H9 (cell line): ENCODE measurements around the gene ZFP91. TPM values are rescaled to one million over a fixed set of nuclear protein-coding genes. Genes with fewer than 3 reads are reported as not detected.

Source experiments
- DNase-seq: peaks from one replicate; pipeline ENCODE4 v3.0.0-alpha.2; 2017
- H2AFZ ChIP-seq: one replicate; pipeline ENCODE4 v1.6.1; 2013; ENCODE audit warnings: mild to moderate bottlenecking, low read length, control low read depth, moderate library complexity
- H2AK5ac ChIP-seq: 2 replicates; pipeline ENCODE4 v1.6.1; 2013; ENCODE audit warnings: low read length, control low read depth, mixed read lengths; ENCODE audit not compliant: insufficient read length
- H2BK120ac ChIP-seq: one replicate; pipeline ENCODE4 v1.6.1; 2013; ENCODE audit warnings: low read depth, mild to moderate bottlenecking, low read length, control low read depth, inconsistent platforms; ENCODE audit not compliant: poor library complexity, severe bottlenecking
- H2BK12ac ChIP-seq: 2 replicates; pipeline ENCODE4 v1.6.1; 2013; ENCODE audit warnings: low read length, control low read depth, mixed read lengths, low read depth; ENCODE audit not compliant: insufficient read length
- H2BK15ac ChIP-seq: 2 replicates; pipeline ENCODE4 v1.6.1; 2013; ENCODE audit warnings: low read depth, low read length, control low read depth
- H2BK20ac ChIP-seq: one replicate; pipeline ENCODE4 v1.6.1; 2013; ENCODE audit warnings: low read depth, mild to moderate bottlenecking, low read length, control low read depth, inconsistent platforms; ENCODE audit not compliant: poor library complexity, severe bottlenecking
- H2BK5ac ChIP-seq: 2 replicates; pipeline ENCODE4 v1.6.1; 2013; ENCODE audit warnings: low read length, control low read depth, mixed read lengths; ENCODE audit not compliant: insufficient read length
- H3K14ac ChIP-seq: 2 replicates; pipeline ENCODE4 v1.6.1; 2013; ENCODE audit warnings: low read length, control low read depth; ENCODE audit not compliant: insufficient read depth
- H3K18ac ChIP-seq: 2 replicates; pipeline ENCODE4 v1.6.1; 2013; ENCODE audit warnings: low read depth, mild to moderate bottlenecking, mixed read lengths, low read length, control low read depth; ENCODE audit not compliant: insufficient read length
- H3K23ac ChIP-seq: 2 replicates; pipeline ENCODE4 v1.6.1; 2013; ENCODE audit warnings: low read length, control low read depth, mixed read lengths, low read depth; ENCODE audit not compliant: insufficient read length
- H3K23me2 ChIP-seq: 2 replicates; pipeline ENCODE4 v1.6.1; 2013; ENCODE audit warnings: low read depth, mild to moderate bottlenecking, mixed read lengths, low read length, control low read depth; ENCODE audit not compliant: insufficient read length, poor library complexity, severe bottlenecking
- H3K27ac ChIP-seq: 2 replicates; pipeline ENCODE4 v1.5.1; 2013; ENCODE audit warnings: low read length, control low read depth, mixed read lengths, low read depth; ENCODE audit not compliant: insufficient read length
- H3K27me3 ChIP-seq: 2 replicates; pipeline ENCODE4 v1.6.1; 2013; ENCODE audit warnings: low read length, control low read depth, inconsistent platforms; ENCODE audit not compliant: insufficient read depth
- H3K4ac ChIP-seq: 2 replicates; pipeline ENCODE4 v1.6.1; 2013; ENCODE audit warnings: low read depth, mild to moderate bottlenecking, control low read depth, inconsistent platforms, low read length, moderate library complexity
- H3K4me1 ChIP-seq: 2 replicates; pipeline ENCODE4 v1.6.1; 2013; ENCODE audit warnings: low read length, control low read depth, inconsistent platforms; ENCODE audit not compliant: insufficient read depth
- H3K4me2 ChIP-seq: 2 replicates; pipeline ENCODE4 v1.6.1; 2013; ENCODE audit warnings: low read length, control low read depth, mixed read lengths; ENCODE audit not compliant: insufficient read length, insufficient read depth
- H3K56ac ChIP-seq: 2 replicates; pipeline ENCODE4 v1.6.1; 2013; ENCODE audit warnings: low read depth, mild to moderate bottlenecking, mixed read lengths, low read length, control low read depth; ENCODE audit not compliant: insufficient read length
- H3K79me1 ChIP-seq: 2 replicates; pipeline ENCODE4 v1.6.1; 2013; ENCODE audit warnings: low read depth, mild to moderate bottlenecking, moderate library complexity, low read length, control low read depth, inconsistent platforms; ENCODE audit not compliant: insufficient read depth, poor library complexity, severe bottlenecking
- H3K79me2 ChIP-seq: 2 replicates; pipeline ENCODE4 v1.6.1; 2013; ENCODE audit warnings: low read length, control low read depth, inconsistent platforms; ENCODE audit not compliant: insufficient read depth
- H3K9ac ChIP-seq: 2 replicates; pipeline ENCODE4 v1.6.1; 2013; ENCODE audit warnings: low read length, control low read depth, mixed read lengths; ENCODE audit not compliant: insufficient read length; ENCODE audit errors: extremely low read depth
- H3K9me3 ChIP-seq: one replicate; pipeline ENCODE4 v1.6.1; 2013; ENCODE audit warnings: low read depth, low read length, inconsistent platforms; ENCODE audit not compliant: control insufficient read depth
- H3T11ph ChIP-seq: one replicate; pipeline ENCODE4 v1.6.1; 2013; ENCODE audit warnings: mild to moderate bottlenecking, low read length, control low read depth, inconsistent platforms
- H4K20me1 ChIP-seq: one replicate; pipeline ENCODE4 v1.6.1; 2013; ENCODE audit not compliant: control insufficient read depth, insufficient read length, insufficient read depth
- H4K5ac ChIP-seq: 2 replicates; pipeline ENCODE4 v1.6.1; 2013; ENCODE audit warnings: low read depth, mild to moderate bottlenecking, mixed read lengths, low read length, control low read depth; ENCODE audit not compliant: insufficient read length
- H4K8ac ChIP-seq: replicated peaks from 2 replicates; pipeline ENCODE4 v1.6.1; 2013; ENCODE audit warnings: low read length, control low read depth, mixed read lengths, low read depth; ENCODE audit not compliant: insufficient read length
- H4K91ac ChIP-seq: 2 replicates; pipeline ENCODE4 v1.6.1; 2013; ENCODE audit warnings: low read depth, mild to moderate bottlenecking, moderate library complexity, mixed read lengths, low read length, control low read depth; ENCODE audit not compliant: insufficient read length
- H3K27ac Mint-ChIP-seq, 3 experiments: 2 replicates in 2 of 3; 3 replicates in 1 of 3; pipeline ENCODE4 v1.8.0; 2020 to 2021; ENCODE audit warnings: mixed read lengths in 3 of 3, mild to moderate bottlenecking in 1 of 3, moderate library complexity in 1 of 3
- H3K27me3 Mint-ChIP-seq: 2 replicates; pipeline ENCODE4 v1.8.0; 2021; ENCODE audit warnings: low read depth, mild to moderate bottlenecking, moderate library complexity, mixed read lengths
- H3K36me3 Mint-ChIP-seq, 3 experiments: 2 replicates in 2 of 3; 3 replicates in 1 of 3; pipeline ENCODE4 v1.8.0; 2020 to 2021; ENCODE audit warnings: low read depth in 3 of 3, mixed read lengths in 3 of 3; ENCODE audit not compliant: insufficient read depth in 1 of 3
- H3K4me1 Mint-ChIP-seq, 2 experiments: 2 replicates each; pipeline ENCODE4 v1.8.0; 2020; ENCODE audit warnings: mixed read lengths in 2 of 2
- H3K4me3 Mint-ChIP-seq, 2 experiments: 2 replicates in 1 of 2; 3 replicates in 1 of 2; pipeline ENCODE4 v1.8.0; 2020 to 2021; ENCODE audit warnings: mild to moderate bottlenecking in 2 of 2, mixed read lengths in 2 of 2, moderate library complexity in 1 of 2
- H3K9me3 Mint-ChIP-seq, 2 experiments: 2 replicates in 1 of 2; 3 replicates in 1 of 2; pipeline ENCODE4 v1.8.0; 2020; ENCODE audit warnings: mild to moderate bottlenecking in 2 of 2, mixed read lengths in 2 of 2, moderate library complexity in 1 of 2
- WGBS: extraction: QIAGEN DNeasy Blood & Tissue Kit; methylation state at CpG from one replicate; pipeline ENCODE4 v1.1.7; 2013; ENCODE audit warnings: missing lambda C conversion rate, low lambda C conversion rate, mixed read lengths; ENCODE audit not compliant: insufficient read length; ENCODE audit errors: extremely low coverage; 5-methylcytosine and 5-hydroxymethylcytosine counted together
- total RNA-seq: library from RNA; stranded (reverse); gene quantifications from 2 replicates; pipeline ENCODE4 v1.2.1, GENCODE V29; 2021
- TF ChIP-seq, protein P1 (sequence below): fragments of 200-600 bp; sonication (generic); conservative IDR thresholded peaks from 3 replicates; pipeline ENCODE4 v1.8.0; 2021; ENCODE audit warnings: antibody characterized with exemption, mild to moderate bottlenecking

ZFP91 gene
- total RNA-seq, 1 experiment from 2014 or later: 32.9 TPM

DNA sequence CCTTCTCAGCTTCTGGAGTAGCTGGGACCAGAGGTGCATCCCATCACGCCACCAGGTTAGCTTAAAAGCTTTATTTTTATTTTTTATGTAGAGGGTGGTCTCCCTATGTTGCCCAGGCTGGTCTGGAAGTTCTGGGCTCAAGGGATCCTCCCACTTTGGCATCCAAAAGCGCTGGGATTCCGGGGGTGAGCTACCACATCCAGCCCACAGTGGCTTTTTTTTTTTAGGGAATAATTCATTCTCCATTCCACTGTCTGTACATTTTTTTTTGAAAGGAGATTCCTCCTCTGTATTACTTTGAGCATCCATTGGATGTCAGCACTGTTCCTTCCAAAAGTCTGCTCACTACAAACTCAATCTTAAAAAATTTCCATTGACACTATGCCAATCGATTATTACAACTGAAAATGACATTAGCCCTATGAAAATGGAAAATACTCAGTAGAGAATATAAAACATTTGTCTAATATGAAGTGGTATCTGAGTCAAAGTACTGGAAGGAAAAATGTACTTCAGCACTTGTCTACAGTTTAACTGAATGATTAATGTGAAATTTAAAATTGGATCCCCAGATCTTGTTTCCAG lies 1.9 kb upstream of the ZFP91 start:
- Histone ChIP-seq H2BK15ac (no peak overlapping the region), H2BK12ac (no peak overlapping the region), H2BK120ac (no peak overlapping the region), H3K56ac (no peak overlapping the region), H2BK5ac (no peak overlapping the region), H3K4me1 (0 out of 2 replicates have a peak, but pooled peaks cover 2% of the 10 kb centered on the region), H4K5ac (no peak overlapping the region), H4K8ac (no peak overlapping the region), H3K4me2 (peak overlapping the region; percentile 86), H3K23me2 (peaks cover 4% of the 10 kb centered on the region), H3K79me1 (no peaks in the 10 kb centered on the region), H3K27me3 (no peaks in the 10 kb centered on the region), H3K79me2 (peaks cover 17% of the 10 kb centered on the region; the same call in 1 of the 2 replicates), H4K91ac (no peak overlapping the region), H3K14ac (no peak overlapping the region; the same call in 1 of the 2 replicates), H3T11ph (no peak overlapping the region), H3K4ac (no peak overlapping the region), H3K27ac (peak overlapping the region; percentile 87), H3K9ac (peak overlapping the region; percentile 83), H2BK20ac (no peak overlapping the region), H3K18ac (no peak overlapping the region), H2AFZ (no peak overlapping the region), H3K23ac (no peak overlapping the region), H4K20me1 (no peaks in the 10 kb centered on the region), H2AK5ac (no peak overlapping the region), H3K9me3 (no peaks in the 10 kb centered on the region)
- Mint-ChIP-seq H3K27me3 (no peaks in the 10 kb centered on the region; the same call in 1 of the 2 replicates), H3K36me3 (peaks cover 0 to 6% (median 3%) of the 10 kb centered on the region in 3 experiments; a peak in 5 of 7 replicates), H3K9me3 (no peaks in the 10 kb centered on the region; a peak in 2 of 5 replicates), H3K4me3 (peak overlapping the region; percentile 98 to 99), H3K4me1 (peaks cover 18 to 26% of the 10 kb centered on the region in 2 experiments), H3K27ac (peak overlapping the region; percentile 100; a peak in 6 of 7 replicates)
- no CpG with 5 or more reads among the region's 4 CpGs for WGBS
- TF ChIP-seq, protein P1, sequence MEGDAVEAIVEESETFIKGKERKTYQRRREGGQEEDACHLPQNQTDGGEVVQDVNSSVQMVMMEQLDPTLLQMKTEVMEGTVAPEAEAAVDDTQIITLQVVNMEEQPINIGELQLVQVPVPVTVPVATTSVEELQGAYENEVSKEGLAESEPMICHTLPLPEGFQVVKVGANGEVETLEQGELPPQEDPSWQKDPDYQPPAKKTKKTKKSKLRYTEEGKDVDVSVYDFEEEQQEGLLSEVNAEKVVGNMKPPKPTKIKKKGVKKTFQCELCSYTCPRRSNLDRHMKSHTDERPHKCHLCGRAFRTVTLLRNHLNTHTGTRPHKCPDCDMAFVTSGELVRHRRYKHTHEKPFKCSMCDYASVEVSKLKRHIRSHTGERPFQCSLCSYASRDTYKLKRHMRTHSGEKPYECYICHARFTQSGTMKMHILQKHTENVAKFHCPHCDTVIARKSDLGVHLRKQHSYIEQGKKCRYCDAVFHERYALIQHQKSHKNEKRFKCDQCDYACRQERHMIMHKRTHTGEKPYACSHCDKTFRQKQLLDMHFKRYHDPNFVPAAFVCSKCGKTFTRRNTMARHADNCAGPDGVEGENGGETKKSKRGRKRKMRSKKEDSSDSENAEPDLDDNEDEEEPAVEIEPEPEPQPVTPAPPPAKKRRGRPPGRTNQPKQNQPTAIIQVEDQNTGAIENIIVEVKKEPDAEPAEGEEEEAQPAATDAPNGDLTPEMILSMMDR: no peak; the same call in 2 of the 3 replicates
- DNase-seq: no peak
